Sigmoid colon (tissue), 7 donors: ENCODE data around the gene CCDC102B. TPM values are rescaled to one million over a fixed set of nuclear protein-coding genes. Genes with fewer than 3 reads are reported as not detected.

ENCODE experiments used
- DNase-seq: peaks from one replicate; pipeline ENCODE4 v3.0.0-alpha.2; 2019
- H3K27ac ChIP-seq, 4 donors: fragments of 200-600 bp; sonication (generic); one replicate each; pipeline ENCODE4 v1.5.1; 2016 to 2019; ENCODE audit warnings: mild to moderate bottlenecking in 1 of 4
- H3K27me3 ChIP-seq, 3 donors: fragments of 200-600 bp; sonication (generic); one replicate each; pipeline ENCODE4 v1.5.1; 2019; ENCODE audit warnings: mild to moderate bottlenecking in 1 of 3
- H3K36me3 ChIP-seq, 4 donors: fragments of 200-600 bp; sonication (generic); one replicate each; pipeline ENCODE4 v1.5.1; 2016 to 2019
- H3K4me1 ChIP-seq, 4 donors: fragments of 200-600 bp; sonication (generic); one replicate each; pipeline ENCODE4 v1.5.1; 2017 to 2019
- H3K4me3 ChIP-seq, 4 donors: fragments of 200-600 bp; sonication (generic); one replicate each; pipeline ENCODE4 v1.5.1; 2017 to 2019; ENCODE audit warnings: mild to moderate bottlenecking in 2 of 4, moderate library complexity in 1 of 4
- H3K9me3 ChIP-seq, 4 donors: fragments of 200-600 bp in 3 of 4; sonication (generic) in 3 of 4; one replicate each; pipeline versions ENCODE4 v1.5.1 to v1.6.1; 2013 to 2019
- CTCF ChIP-seq, 4 experiments: fragments of 450-650 bp in 3 of 4; fragments of 200-600 bp in 1 of 4; IDR thresholded peaks; one replicate each; pipeline ENCODE4 v1.5.1; 2016 to 2019; ENCODE audit warnings: antibody characterized with exemption in 4 of 4, mild to moderate bottlenecking in 3 of 4, moderate library complexity in 2 of 4
- EP300 ChIP-seq, 4 donors: sonication (generic); formaldehyde crosslinking; IDR thresholded peaks; one replicate each; pipeline ENCODE4 v1.6.1; 2017; ENCODE audit warnings: antibody characterized with exemption in 4 of 4
- POLR2A ChIP-seq, 2 donors: fragments of 450-650 bp; IDR thresholded peaks; one replicate each; pipeline ENCODE4 v1.6.1; 2016; ENCODE audit warnings: antibody characterized with exemption in 2 of 2, mild to moderate bottlenecking in 2 of 2, moderate library complexity in 2 of 2
- POLR2AphosphoS5 ChIP-seq, 4 donors: sonication (generic); formaldehyde crosslinking; IDR thresholded peaks; one replicate each; pipeline ENCODE4 v1.6.1; 2017; ENCODE audit warnings: antibody characterized with exemption in 4 of 4
- WGBS, 2 donors: extraction: QIAGEN DNeasy Blood & Tissue Kit; methylation state at CpG; one replicate each; pipeline ENCODE4 v1.1.7; 2013; 5-methylcytosine and 5-hydroxymethylcytosine counted together
- intact Hi-C: fragments of 100-400 bp; cut with DNase I; formaldehyde crosslinking; loops from one replicate; pipeline ENCODE4 v1.15.1; 2023
- polyA plus RNA-seq, 3 donors: library from polyadenylated mRNA; stranded (reverse); fragments of 200-250 nt; gene quantifications; one replicate each; pipeline ENCODE4 v1.2.3, GENCODE V29; 2013
- total RNA-seq, 4 donors: library from RNA; depleted of rRNA; stranded (reverse); fragments of >200 nt; gene quantifications; one replicate each; pipeline ENCODE4 v1.1.0, GENCODE V29; 2016
- donor health status: healthy with polysubstance abuse.
- donor health status: Bipolar disorder and iron deficiency.
- donor health status: healthy.

The CCDC102B gene
- total and polyA plus RNA-seq, 7 donors: 1.8 to 16.3 (median 6.7) TPM

GRCh38 chr18:68766433-68766832 is 31.4 kb upstream of the CCDC102B start:
- Histone ChIP-seq H3K4me1 (no peaks in the 10 kb centered on the region), H3K27me3 (no peaks in the 10 kb centered on the region), H3K9me3 (no peaks in the 10 kb centered on the region), H3K36me3 (no peaks in the 10 kb centered on the region), H3K4me3 (no peak overlapping the region), H3K27ac (no peak overlapping the region)
- no peak for TF ChIP-seq CTCF (IDR thresholded peaks at IDR 0.05)
- no peak for TF ChIP-seq POLR2AphosphoS5 (IDR thresholded peaks at IDR 0.05)
- no peak for TF ChIP-seq EP300 (IDR thresholded peaks at IDR 0.05)
- intact Hi-C loops: no loop called here
- 82 to 92% methylated on average over 2 of the region's 2 CpGs for WGBS, 2 donors
- DNase-seq: no peak

GRCh38 chr18:68769461-68769860 is 28.4 kb upstream of the CCDC102B start:
- peak; percentile 67 for DNase-seq
- Histone ChIP-seq H3K27me3 (no peaks in the 10 kb centered on the region), H3K4me1 (no peaks in the 10 kb centered on the region), H3K27ac (no peak overlapping the region), H3K4me3 (no peak overlapping the region), H3K36me3 (no peaks in the 10 kb centered on the region), H3K9me3 (no peaks in the 10 kb centered on the region)
- TF ChIP-seq EP300 (IDR thresholded peaks at IDR 0.05) (no peak), CTCF (IDR thresholded peaks at IDR 0.05) (no peak), POLR2AphosphoS5 (IDR thresholded peaks at IDR 0.05) (no peak), POLR2A (IDR thresholded peaks at IDR 0.05) (no peak)
- intact Hi-C loops: no loop called here
- 84 to 86% methylated on average over 3 of the region's 3 CpGs for WGBS, 2 donors

GRCh38 chr18:68772268-68772667 is 25.6 kb upstream of the CCDC102B start:
- H3K4me3 ChIP-seq: no peak overlapping the region
- intact Hi-C loops: no loop called here
- no peaks in the 10 kb centered on the region for H3K4me1 ChIP-seq
- no peaks in the 10 kb centered on the region for H3K27me3 ChIP-seq
- WGBS, 2 donors: 24 to 55% methylated on average over 2 of the region's 2 CpGs
- no peaks in the 10 kb centered on the region for H3K9me3 ChIP-seq
- no peak for TF ChIP-seq EP300 (IDR thresholded peaks at IDR 0.05)
- TF ChIP-seq CTCF (IDR thresholded peaks at IDR 0.05): no peak
- TF ChIP-seq POLR2A (IDR thresholded peaks at IDR 0.05): no peak
- no peak for TF ChIP-seq POLR2AphosphoS5 (IDR thresholded peaks at IDR 0.05)
- H3K36me3 ChIP-seq: no peaks in the 10 kb centered on the region
- DNase-seq: no peak
- peak overlapping the region in 1 of 4 donors; percentile 17 for H3K27ac ChIP-seq

GRCh38 chr18:68778280-68778886 is 19.5 kb upstream of the CCDC102B start:
- H3K4me3 ChIP-seq: no peak overlapping the region
- no peaks in the 10 kb centered on the region for H3K27me3 ChIP-seq
- TF ChIP-seq CTCF (IDR thresholded peaks at IDR 0.05) (no peak), POLR2AphosphoS5 (IDR thresholded peaks at IDR 0.05) (no peak), EP300 (IDR thresholded peaks at IDR 0.05) (no peak), POLR2A (IDR thresholded peaks at IDR 0.05) (no peak)
- WGBS, 2 donors: 77 to 80% methylated on average over 3 of the region's 3 CpGs
- no peaks in the 10 kb centered on the region for H3K9me3 ChIP-seq
- H3K4me1 ChIP-seq: no peaks in the 10 kb centered on the region
- DNase-seq: no peak
- H3K27ac ChIP-seq: no peak overlapping the region
- intact Hi-C loops: no loop called here
- H3K36me3 ChIP-seq: no peaks in the 10 kb centered on the region

- no peaks in the 10 kb centered on the region for H3K4me1 ChIP-seq
- 57 to 70% methylated on average over 3 of the region's 3 CpGs for WGBS, 2 donors
- no peaks in the 10 kb centered on the region for H3K27me3 ChIP-seq
- H3K9me3 ChIP-seq: no peaks in the 10 kb centered on the region
- H3K36me3 ChIP-seq: no peaks in the 10 kb centered on the region
- H3K4me3 ChIP-seq: no peak overlapping the region
- DNase-seq: no peak
- no peak overlapping the region for H3K27ac ChIP-seq
- intact Hi-C loops: no loop called here
- TF ChIP-seq POLR2A (IDR thresholded peaks at IDR 0.05) (no peak), EP300 (IDR thresholded peaks at IDR 0.05) (no peak)
These were observed 18.7 kb upstream of the CCDC102B start for GRCh38 chr18:68779169-68779568.
